Caco-2 (cell line): ENCODE measurements around the gene ECHS1. TPM values are rescaled to one million over a fixed set of nuclear protein-coding genes. Genes with fewer than 3 reads are reported as not detected.
"Not testable (repeated sequence)": the region's sequence is repeated elsewhere in the genome, so short reads cannot be mapped to it uniquely, and the experiment has no call there.

ENCODE experiments used
- BruUV-seq: library from RNA; stranded (reverse); fragments of 400-500 nt; replicated peaks from 2 replicates; lab custom pipeline; 2021; lab: Mats Ljungman, UMichigan
- CTCF ChIA-PET: fragments of 300-600 bp; sonication (Branson Sonifier 250); formaldehyde crosslinking; loops from one replicate; lab custom pipeline; 2022; ENCODE audit warnings: antibody characterized with exemption; lab: Charles Lee
- POLR2A ChIA-PET: fragments of 300-600 bp; sonication (Branson Sonifier 250); formaldehyde crosslinking; loops from one replicate; lab custom pipeline; 2022; ENCODE audit warnings: antibody characterized with exemption; lab: Charles Lee
- DNase-seq, 2 experiments: peaks; one replicate each; pipeline versions ENCODE4 v3.0.0 to v3.0.0-alpha.2; 2020 to 2022
- H3K27me3 ChIP-seq: replicated peaks from 2 replicates; pipeline ENCODE4 v1.6.0; 2011; ENCODE audit warnings: low read length; ENCODE audit not compliant: control insufficient read depth, insufficient read depth
- H3K36me3 ChIP-seq: 2 replicates; pipeline ENCODE4 v1.5.1; 2011; ENCODE audit warnings: low read length; ENCODE audit not compliant: control insufficient read depth, insufficient read depth
- H3K4me1 ChIP-seq: fragments of 250-450 bp; sonication (Bioruptor Pico); 2 replicates; pipeline ENCODE4 v1.5.1; 2020; ENCODE audit warnings: mild to moderate bottlenecking
- H3K4me3 ChIP-seq: 2 replicates; pipeline ENCODE4 v1.5.1; 2011; ENCODE audit warnings: low read depth, mild to moderate bottlenecking, control low read depth, low read length
- H3K9me3 ChIP-seq: fragments of 250-450 bp; sonication (Bioruptor Pico); 2 replicates; pipeline ENCODE4 v1.5.1; 2020; ENCODE audit warnings: mild to moderate bottlenecking, moderate library complexity
- H3K27ac Mint-ChIP-seq: one replicate; pipeline ENCODE4 v1.8.0; 2022; ENCODE audit warnings: mixed read lengths; ENCODE audit not compliant: unreplicated experiment
- H3K27me3 Mint-ChIP-seq: one replicate; pipeline ENCODE4 v1.8.0; 2022; ENCODE audit warnings: mixed read lengths; ENCODE audit not compliant: insufficient read depth, unreplicated experiment
- H3K36me3 Mint-ChIP-seq: one replicate; pipeline ENCODE4 v1.8.0; 2022; ENCODE audit warnings: mild to moderate bottlenecking, mixed read lengths; ENCODE audit not compliant: insufficient read depth, unreplicated experiment
- H3K4me1 Mint-ChIP-seq: one replicate; pipeline ENCODE4 v1.8.0; 2022; ENCODE audit warnings: low read depth, mixed read lengths; ENCODE audit not compliant: unreplicated experiment
- H3K4me3 Mint-ChIP-seq: one replicate; pipeline ENCODE4 v1.8.0; 2022; ENCODE audit warnings: mild to moderate bottlenecking, moderate library complexity, mixed read lengths; ENCODE audit not compliant: unreplicated experiment
- H3K9me3 Mint-ChIP-seq: one replicate; pipeline ENCODE4 v1.8.0; 2022; ENCODE audit warnings: mixed read lengths; ENCODE audit not compliant: unreplicated experiment
- intact Hi-C: fragments of 100-400 bp; cut with micrococcal nuclease; formaldehyde crosslinking; loops from one replicate; pipeline ENCODE4 v1.10.0; 2022; ENCODE audit not compliant: unreplicated experiment
- total RNA-seq: library from RNA; stranded (reverse); gene quantifications from 2 replicates; pipeline ENCODE4 v1.2.3, GENCODE V29; 2022
- TF ChIP-seq, protein P1 (sequence below), 2 experiments: fragments of 200-600 bp in 1 of 2; IDR thresholded peaks; 1 replicate in 1 of 2; 2 replicates in 1 of 2; pipeline versions ENCODE4 v1.5.1 to v1.8.0; 2011 to 2022; ENCODE audit warnings: antibody characterized with exemption in 1 of 2, control low read depth in 1 of 2, inconsistent platforms in 1 of 2, low read depth in 1 of 2, low read length in 1 of 2, mild to moderate bottlenecking in 1 of 2, moderate library complexity in 1 of 2; ENCODE audit not compliant: insufficient read depth in 1 of 2, severe bottlenecking in 1 of 2, unreplicated experiment in 1 of 2

The ECHS1 gene
- total RNA-seq, 1 experiment from 2014 or later, result 247 TPM

DNA sequence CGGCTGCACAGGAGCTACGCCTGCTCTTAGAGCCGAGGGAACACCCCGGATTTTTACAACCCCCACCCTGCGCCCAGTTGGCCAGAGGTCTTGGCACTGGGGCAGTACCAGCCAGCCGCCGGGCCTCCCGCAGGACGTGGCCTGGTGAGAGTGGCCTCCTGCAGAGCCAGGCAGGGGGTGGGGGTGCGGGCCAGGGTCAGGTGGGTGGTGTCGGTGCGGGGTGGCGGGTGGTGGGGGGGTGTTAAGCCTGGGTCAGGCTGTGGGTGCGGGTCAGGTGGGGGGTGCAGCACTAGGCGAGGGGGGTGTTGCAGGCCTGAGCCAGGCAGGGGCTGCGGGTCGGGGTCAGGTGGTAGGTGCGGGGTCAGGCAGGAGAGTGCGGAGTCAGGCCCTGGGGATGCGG, 647 bp downstream of the ECHS1 start:
- peaks cover 7% of the 10 kb centered on the region for H3K36me3 ChIP-seq
- TF ChIP-seq, protein P1, sequence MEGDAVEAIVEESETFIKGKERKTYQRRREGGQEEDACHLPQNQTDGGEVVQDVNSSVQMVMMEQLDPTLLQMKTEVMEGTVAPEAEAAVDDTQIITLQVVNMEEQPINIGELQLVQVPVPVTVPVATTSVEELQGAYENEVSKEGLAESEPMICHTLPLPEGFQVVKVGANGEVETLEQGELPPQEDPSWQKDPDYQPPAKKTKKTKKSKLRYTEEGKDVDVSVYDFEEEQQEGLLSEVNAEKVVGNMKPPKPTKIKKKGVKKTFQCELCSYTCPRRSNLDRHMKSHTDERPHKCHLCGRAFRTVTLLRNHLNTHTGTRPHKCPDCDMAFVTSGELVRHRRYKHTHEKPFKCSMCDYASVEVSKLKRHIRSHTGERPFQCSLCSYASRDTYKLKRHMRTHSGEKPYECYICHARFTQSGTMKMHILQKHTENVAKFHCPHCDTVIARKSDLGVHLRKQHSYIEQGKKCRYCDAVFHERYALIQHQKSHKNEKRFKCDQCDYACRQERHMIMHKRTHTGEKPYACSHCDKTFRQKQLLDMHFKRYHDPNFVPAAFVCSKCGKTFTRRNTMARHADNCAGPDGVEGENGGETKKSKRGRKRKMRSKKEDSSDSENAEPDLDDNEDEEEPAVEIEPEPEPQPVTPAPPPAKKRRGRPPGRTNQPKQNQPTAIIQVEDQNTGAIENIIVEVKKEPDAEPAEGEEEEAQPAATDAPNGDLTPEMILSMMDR (IDR thresholded peaks at IDR 0.05; ENCODE audit: insufficient read depth in 1 of 2, low read depth in 1 of 2, low read length in 1 of 2, severe bottlenecking in 1 of 2, unreplicated experiment in 1 of 2), result no peak
- Mint-ChIP-seq H3K4me3 (peak overlapping the region; percentile 87), H3K36me3 (peaks cover 42% of the 10 kb centered on the region), H3K27ac (peak overlapping the region; percentile 71), H3K27me3 (no peaks in the 10 kb centered on the region), H3K4me1 (no peaks in the 10 kb centered on the region), H3K9me3 (no peaks in the 10 kb centered on the region)
- intact Hi-C loops, result loop anchor here (2.0 kb wide), 1 partner anchor 16 kb away; no protein-coding TSS in a partner anchor
- peaks cover 16% of the 10 kb centered on the region for H3K4me1 ChIP-seq
- no peaks in the 10 kb centered on the region for H3K9me3 ChIP-seq
- BruUV-seq, result no TSS peak
- H3K4me3 ChIP-seq, result peak overlapping the region; percentile 100
- no peak for DNase-seq
- H3K27me3 ChIP-seq, result no peaks in the 10 kb centered on the region
- ChIA-PET POLR2A (no interaction called here), CTCF (no interaction called here)

DNA sequence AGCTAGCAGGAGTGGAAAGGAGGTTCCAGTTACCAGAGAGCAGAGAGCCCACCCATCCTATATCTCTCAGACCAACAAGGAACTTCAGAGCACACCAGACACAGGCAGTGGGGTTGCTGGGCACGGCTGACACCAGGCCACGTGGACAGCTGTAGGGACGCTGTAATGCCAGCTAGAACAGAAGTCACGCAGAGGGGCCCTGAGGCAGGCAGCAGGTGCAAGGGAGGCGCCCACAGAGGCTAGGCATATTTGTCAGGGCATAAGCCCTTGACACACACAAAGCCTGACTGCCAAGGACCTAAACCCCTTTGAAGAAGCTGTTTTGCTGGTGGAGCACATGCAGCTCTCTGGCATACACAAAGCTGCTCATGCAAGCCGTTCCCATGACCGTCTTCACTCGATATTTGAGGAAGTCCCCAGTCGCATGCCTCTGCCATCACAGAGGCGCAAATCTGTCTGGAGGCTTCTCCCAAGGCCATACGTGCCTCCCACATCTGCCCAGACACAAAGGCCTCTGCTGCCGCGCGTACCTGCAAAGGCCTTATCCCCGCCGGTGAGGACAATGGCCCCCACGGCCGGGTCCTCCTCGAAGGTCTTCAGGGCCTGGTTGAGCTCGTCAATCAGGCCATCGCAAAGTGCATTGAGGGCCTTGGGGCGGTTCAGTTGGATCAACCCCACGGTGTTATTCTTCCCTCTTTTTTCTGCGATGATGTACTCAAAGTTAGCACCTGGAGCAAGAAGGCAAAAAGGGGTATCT, 2.9 kb downstream of the ECHS1 start:
- Histone ChIP-seq H3K9me3 (no peaks in the 10 kb centered on the region), H3K36me3 (peaks cover 12% of the 10 kb centered on the region), H3K4me3 (no peak overlapping the region), H3K27me3 (no peaks in the 10 kb centered on the region), H3K4me1 (peaks cover 13% of the 10 kb centered on the region)
- no peak overlapping the region for H3K27ac Mint-ChIP-seq
- peak overlapping the region; percentile 87 for H3K4me3 Mint-ChIP-seq
- intact Hi-C loops, result no loop called here
- H3K9me3 Mint-ChIP-seq, result no peaks in the 10 kb centered on the region
- DNase-seq, result no peak
- TF ChIP-seq, protein P1 (IDR thresholded peaks at IDR 0.05; ENCODE audit: insufficient read depth in 1 of 2, low read depth in 1 of 2, low read length in 1 of 2, severe bottlenecking in 1 of 2, unreplicated experiment in 1 of 2), result no peak
- BruUV-seq, result TSS peak; percentile 11
- H3K36me3 Mint-ChIP-seq, result peaks cover 58% of the 10 kb centered on the region
- no peaks in the 10 kb centered on the region for H3K4me1 Mint-ChIP-seq
- ChIA-PET POLR2A (interaction anchor here (0.6 kb wide), 1 partner anchor 46 kb away, joined by 4 read pairs; no protein-coding TSS in a partner anchor), CTCF (no interaction called here)
- H3K27me3 Mint-ChIP-seq, result no peaks in the 10 kb centered on the region

DNA sequence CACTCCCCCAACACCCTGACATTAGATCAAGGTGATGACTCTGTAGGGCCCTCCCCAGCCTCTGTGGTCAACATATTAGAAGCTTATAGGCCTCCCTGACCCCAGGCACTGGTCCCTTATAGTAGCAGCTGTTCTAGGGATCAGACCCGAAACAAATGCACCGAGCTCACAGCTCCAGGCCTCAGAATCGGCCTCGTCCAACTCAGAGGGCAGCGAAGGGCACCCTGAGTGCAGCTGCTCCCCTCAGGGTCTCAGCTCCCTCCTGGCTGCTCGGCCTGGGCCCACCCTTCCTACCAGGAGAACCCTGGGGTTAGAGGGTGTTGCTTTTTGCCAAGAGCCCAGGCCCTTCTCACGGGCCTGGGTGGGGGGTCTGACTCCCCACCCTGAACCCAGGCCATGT, 5.0 kb downstream of the ECHS1 start:
- no peak for DNase-seq
- Mint-ChIP-seq H3K27me3 (no peaks in the 10 kb centered on the region), H3K4me1 (no peaks in the 10 kb centered on the region), H3K36me3 (peaks cover 76% of the 10 kb centered on the region), H3K27ac (no peak overlapping the region), H3K4me3 (no peak overlapping the region), H3K9me3 (no peaks in the 10 kb centered on the region)
- no peaks in the 10 kb centered on the region for H3K27me3 ChIP-seq
- BruUV-seq, result no TSS peak
- ChIA-PET POLR2A (no interaction called here), CTCF (no interaction called here)
- peaks cover 16% of the 10 kb centered on the region for H3K36me3 ChIP-seq
- H3K4me1 ChIP-seq, result 0 out of 2 replicates have a peak, but pooled peaks cover 11% of the 10 kb centered on the region
- TF ChIP-seq, protein P1 (IDR thresholded peaks at IDR 0.05; ENCODE audit: insufficient read depth in 1 of 2, low read depth in 1 of 2, low read length in 1 of 2, severe bottlenecking in 1 of 2, unreplicated experiment in 1 of 2), result no peak
- intact Hi-C loops, result no loop called here
- H3K9me3 ChIP-seq, result no peaks in the 10 kb centered on the region
- no peak overlapping the region for H3K4me3 ChIP-seq

DNA sequence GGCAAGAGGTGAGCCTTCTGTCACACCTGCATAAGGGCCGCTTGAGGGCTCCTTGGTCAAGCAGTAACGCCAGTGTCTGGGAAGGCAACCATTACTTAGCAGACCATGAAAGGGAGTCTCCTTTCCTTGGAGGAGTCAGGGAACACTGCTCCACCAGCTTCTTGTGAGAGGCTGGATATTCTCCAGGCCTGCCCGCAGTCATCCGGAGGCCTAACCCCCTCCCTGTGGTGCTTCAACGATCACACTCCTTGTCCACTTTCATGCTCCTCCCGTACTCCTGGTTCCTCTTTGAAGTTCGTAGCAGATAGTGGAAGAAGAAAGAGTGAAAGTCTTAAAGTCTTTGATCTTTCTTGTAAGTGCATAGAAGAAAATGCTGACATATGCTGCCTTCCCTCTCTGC, 5.7 kb downstream of the ECHS1 start:
- H3K9me3 Mint-ChIP-seq, CTCF ChIA-PET, H3K9me3 ChIP-seq, BruUV-seq, H3K27me3 Mint-ChIP-seq, H3K27ac Mint-ChIP-seq, POLR2A ChIA-PET, H3K4me3 Mint-ChIP-seq, H3K4me3 ChIP-seq, H3K27me3 ChIP-seq, intact Hi-C loops, DNase-seq, H3K4me1 Mint-ChIP-seq: not testable (repeated sequence)
- H3K4me1 ChIP-seq, result 0 out of 2 replicates have a peak, but pooled peaks cover 11% of the 10 kb centered on the region
- H3K36me3 ChIP-seq, result peaks cover 17% of the 10 kb centered on the region
- peaks cover 79% of the 10 kb centered on the region for H3K36me3 Mint-ChIP-seq
